Stimulated activated CD4-positive, alpha-beta T cell treated with anti-CD3 and anti-CD28 coated beads, Interleukin-1b, Interleukin-23, amount 100 ng/mL, for 1 hour (primary cell): ENCODE results near the gene TNKS2.
"Not testable (repeated sequence)": the region's sequence is repeated elsewhere in the genome, so short reads cannot be mapped to it uniquely, and the experiment has no call there.

Experiments
- DNase-seq, 2 donors: peaks; one replicate each; pipeline ENCODE4 v3.0.0-alpha.2; 2020; ENCODE audit warnings: low read depth in 2 of 2

The TNKS2 gene

GRCh38 chr10:91796331-91797047 is 1.7 kb upstream of the TNKS2 start:
- DNase-seq: peak in 1 of 2 donors; percentile 9

GRCh38 chr10:91797048-91797690 is 1.1 kb upstream of the TNKS2 start:
- DNase-seq: no peak

- peak in 1 of 2 donors; percentile 2 for DNase-seq
Measured at GRCh38 chr10:91798649-91799611, 704 bp downstream of the TNKS2 start.

GRCh38 chr10:91799612-91799975 is 1.4 kb downstream of the TNKS2 start:
- DNase-seq: no peak

- no peak for DNase-seq
Measured at GRCh38 chr10:91800182-91800581, 2.0 kb downstream of the TNKS2 start.

- no peak for DNase-seq
Measured at GRCh38 chr10:91800756-91801155, 2.5 kb downstream of the TNKS2 start.

GRCh38 chr10:91803386-91804125 is 5.3 kb downstream of the TNKS2 start:
- DNase-seq: no peak

- DNase-seq: no peak
Measured at GRCh38 chr10:91804126-91804510, 5.9 kb downstream of the TNKS2 start.

GRCh38 chr10:91805110-91805838 is 7.0 kb downstream of the TNKS2 start:
- DNase-seq: no peak

GRCh38 chr10:91807264-91807663 is 9.0 kb downstream of the TNKS2 start:
- not testable (repeated sequence) for DNase-seq

GRCh38 chr10:91813251-91813650 is 15.0 kb downstream of the TNKS2 start:
- no peak for DNase-seq

GRCh38 chr10:91816981-91817380 is 18.8 kb downstream of the TNKS2 start:
- DNase-seq: no peak

- DNase-seq: no peak
Measured at GRCh38 chr10:91820144-91820543, 21.9 kb downstream of the TNKS2 start.

- DNase-seq: no peak
Measured at GRCh38 chr10:91824076-91824475, 25.9 kb downstream of the TNKS2 start.

GRCh38 chr10:91829268-91829667 is 31.0 kb downstream of the TNKS2 start:
- DNase-seq: no peak

- no peak for DNase-seq
Measured at GRCh38 chr10:91838199-91838598, 40.0 kb downstream of the TNKS2 start.

- DNase-seq: no peak
Measured at GRCh38 chr10:91843083-91843482, 44.9 kb downstream of the TNKS2 start.

GRCh38 chr10:91856637-91857036 is 58.4 kb downstream of the TNKS2 start:
- DNase-seq: no peak

- no peak for DNase-seq
Measured at GRCh38 chr10:91860885-91861284, 62.7 kb downstream of the TNKS2 start.

GRCh38 chr10:91864099-91864498 is 65.9 kb downstream of the TNKS2 start:
- no peak for DNase-seq

GRCh38 chr10:91864744-91865143 is 66.5 kb downstream of the TNKS2 start:
- no peak for DNase-seq
